HepG2 (cell line): ENCODE results near the gene IRX5. TPM values are rescaled to one million over a fixed set of nuclear protein-coding genes. Genes with fewer than 3 reads are reported as not detected.

Experiments
- ATAC-seq: fragments of 200-7000 bp; cut with Tn5 transposase; 3 replicates; pipeline ENCODE4 v1.9.1; 2020; ENCODE audit warnings: mild to moderate bottlenecking, moderate library complexity
- BruUV-seq: library from RNA; stranded (reverse); fragments of 400-500 nt; replicated peaks from 2 replicates; lab custom pipeline; 2021; lab: Mats Ljungman, UMichigan
- CTCF ChIA-PET: fragments of 300-600 bp; formaldehyde crosslinking; extraction: SDS; loops from one replicate; lab custom pipeline; 2021; ENCODE audit warnings: low total read pairs, inconsistent platforms, low intra/inter-chr PET ratio; lab: Yijun Ruan, JAX
- POLR2A ChIA-PET: fragments of 350-600 bp; sonication (Branson Sonifier 250); formaldehyde crosslinking; loops from one replicate; lab custom pipeline; 2020; ENCODE audit warnings: antibody characterized with exemption, inconsistent platforms; lab: Yijun Ruan, JAX
- DNase-seq: peaks from one replicate; pipeline ENCODE4 v3.0.0-alpha.2; 2015; ENCODE audit warnings: low spot score
- FAIRE-seq: peaks from 3 replicates; lab custom pipeline; 2011; peaks lifted over from hg19 to GRCh38; lab: Jason Lieb, UNC
- H2AFZ ChIP-seq: one replicate; pipeline ENCODE4 v1.6.1; 2011; ENCODE audit warnings: low read length, inconsistent platforms
- H3K27ac ChIP-seq: fragments of 300-600 bp; 3 replicates; pipeline ENCODE4 v1.8.0; 2011; ENCODE audit warnings: mixed run types, mild to moderate bottlenecking, mixed read lengths, low read length, inconsistent platforms; ENCODE audit not compliant: insufficient read depth; ENCODE audit errors: extremely low read length
- H3K27me3 ChIP-seq, 2 experiments: fragments of 200-600 bp in 1 of 2; 2 replicates in 1 of 2; 3 replicates in 1 of 2; pipeline versions ENCODE4 v1.6.0 to v1.8.0; 2011; ENCODE audit warnings: low read length in 2 of 2, mild to moderate bottlenecking in 2 of 2, moderate library complexity in 2 of 2, inconsistent platforms in 1 of 2; ENCODE audit not compliant: insufficient read depth in 2 of 2, control insufficient read depth in 1 of 2
- H3K36me3 ChIP-seq, 2 experiments: fragments of 200-600 bp in 1 of 2; replicated peaks in 1 of 2; 2 replicates in 1 of 2; 3 replicates in 1 of 2; pipeline versions ENCODE4 v1.5.1 to v1.8.0; 2011; ENCODE audit warnings: low read length in 2 of 2, inconsistent platforms in 1 of 2; ENCODE audit not compliant: insufficient read depth in 2 of 2, control insufficient read depth in 1 of 2
- H3K4me1 ChIP-seq: 2 replicates; pipeline ENCODE4 v1.5.1; 2012; ENCODE audit warnings: low read length, inconsistent platforms; ENCODE audit not compliant: insufficient read depth
- H3K4me2 ChIP-seq: 2 replicates; pipeline ENCODE4 v1.6.0; 2011; ENCODE audit warnings: low read depth, low read length, inconsistent platforms
- H3K4me3 ChIP-seq, 3 experiments: fragments of 200-600 bp in 1 of 3; sonication (generic), shearing (Covaris generic) in 1 of 3; replicated peaks in 1 of 3; 2 replicates each; pipeline ENCODE4 v1.5.1; 2011 to 2016; ENCODE audit warnings: low read length in 3 of 3, inconsistent platforms in 2 of 3, low read depth in 2 of 3, mild to moderate bottlenecking in 2 of 3, control low read depth in 1 of 3, mixed read lengths in 1 of 3; ENCODE audit not compliant: insufficient read depth in 1 of 3
- H3K79me2 ChIP-seq: one replicate; pipeline ENCODE4 v1.6.1; 2011; ENCODE audit warnings: low read length, inconsistent platforms; ENCODE audit not compliant: insufficient read depth
- H3K9ac ChIP-seq: 2 replicates; pipeline ENCODE4 v1.6.0; 2011; ENCODE audit warnings: mild to moderate bottlenecking, low read depth, low read length, inconsistent platforms; ENCODE audit not compliant: insufficient read depth
- H3K9me3 ChIP-seq: 2 replicates; pipeline ENCODE4 v1.5.1; 2012; ENCODE audit warnings: mild to moderate bottlenecking, low read length
- H4K20me1 ChIP-seq: 2 replicates; pipeline ENCODE4 v1.6.0; 2011; ENCODE audit warnings: inconsistent platforms, mild to moderate bottlenecking, low read length, moderate library complexity; ENCODE audit not compliant: insufficient read depth
- CHD2 ChIP-seq: IDR thresholded peaks from 2 replicates; pipeline ENCODE4 v1.6.1; 2011; ENCODE audit warnings: low read depth, low read length, improper control_type of control experiment
- KDM6A ChIP-seq: IDR thresholded peaks from 2 replicates; pipeline ENCODE4 v1.6.1; 2016; ENCODE audit warnings: low read depth
- MIER3 ChIP-seq: IDR thresholded peaks from 2 replicates; pipeline ENCODE4 v1.6.1; 2016; ENCODE audit warnings: missing compliant biosample characterization, borderline replicate concordance
- ZFP82 ChIP-seq: sonication (generic); formaldehyde crosslinking; IDR thresholded peaks from 2 replicates; pipeline ENCODE4 v1.5.1; 2020; ENCODE audit warnings: mild to moderate bottlenecking, missing genetic modification reagents, borderline replicate concordance
- ZNF292 ChIP-seq: sonication (generic); formaldehyde crosslinking; IDR thresholded peaks from 2 replicates; pipeline ENCODE4 v1.8.1; 2022; ENCODE audit warnings: mild to moderate bottlenecking, low read depth, missing genetic modification reagents, borderline replicate concordance
- ZNF546 ChIP-seq: sonication (generic); formaldehyde crosslinking; conservative IDR thresholded peaks from 2 replicates; pipeline ENCODE4 v1.8.1; 2023; ENCODE audit warnings: mild to moderate bottlenecking, missing genetic modification reagents
- ZNF83 ChIP-seq: sonication (generic); formaldehyde crosslinking; IDR thresholded peaks from 2 replicates; pipeline ENCODE4 v1.4.0; 2020; ENCODE audit warnings: missing genetic modification reagents, mild to moderate bottlenecking, borderline replicate concordance
- WGBS: methylation state at CpG from one replicate; pipeline ENCODE4 v1.1.6; 2017; ENCODE audit warnings: low lambda C conversion rate; 5-methylcytosine and 5-hydroxymethylcytosine counted together
- in situ Hi-C: cut with HindIII; loops from 2 replicates; pipeline ENCODE4 v1.10.0; 2017; ENCODE audit warnings: low pct_unique_long_range_greater_than_20kb; ENCODE audit not compliant: extremely low pct_ligation_motif_present
- intact Hi-C: fragments of 100-400 bp; cut with micrococcal nuclease; formaldehyde crosslinking; loops from one replicate; pipeline ENCODE4 v1.10.0; 2022; ENCODE audit not compliant: unreplicated experiment
- polyA plus RNA-seq, 8 experiments: library from polyadenylated mRNA; depleted of rRNA in 3 of 8; stranded (reverse) in 7 of 8; unstranded in 1 of 8; fragments of >200 nt; fragmentation: Illumina TruSeq in 4 of 8; extraction: Trizol in 4 of 8; gene quantifications; 2 replicates each; pipeline versions ENCODE4 v1.2.1 to v1.2.3, GENCODE V29; 2011 to 2016; ENCODE audit warnings: low read depth in 4 of 8, missing spikeins in 1 of 8, mixed read lengths in 1 of 8; ENCODE audit not compliant: insufficient read depth in 1 of 8
- total RNA-seq, 5 experiments: library from RNA; depleted of rRNA; stranded (reverse); fragments of >200 nt; fragmentation: Illumina TruSeq; extraction: Trizol; gene quantifications; 2 replicates each; pipeline ENCODE4 v1.2.3, GENCODE V29; 2016; ENCODE audit warnings: low read depth in 1 of 5
- TF ChIP-seq, protein P1 (sequence below): sonication (generic); formaldehyde crosslinking; IDR thresholded peaks from 2 replicates; pipeline ENCODE4 v1.4.0; 2020; ENCODE audit warnings: mild to moderate bottlenecking, low read depth, missing genetic modification reagents
- TF ChIP-seq, protein P2 (sequence below), 2 experiments: sonication (generic) in 1 of 2; formaldehyde crosslinking in 1 of 2; IDR thresholded peaks; 2 replicates each; pipeline versions ENCODE4 v1.6.1 to v1.9.0; 2014 to 2022; ENCODE audit warnings: antibody characterized with exemption in 1 of 2, borderline replicate concordance in 1 of 2, inconsistent platforms in 1 of 2, low read depth in 1 of 2, missing genetic modification reagents in 1 of 2
- TF ChIP-seq, protein P3 (sequence below): sonication (generic); formaldehyde crosslinking; IDR thresholded peaks from 2 replicates; pipeline ENCODE4 v1.4.0; 2020; ENCODE audit warnings: missing genetic modification reagents

Gene IRX5
- total and polyA plus RNA-seq, 2 of the 13 experiments (the other 11 are each of a cell fraction or from before 2014, with no cell fraction given): not detected

DNA sequence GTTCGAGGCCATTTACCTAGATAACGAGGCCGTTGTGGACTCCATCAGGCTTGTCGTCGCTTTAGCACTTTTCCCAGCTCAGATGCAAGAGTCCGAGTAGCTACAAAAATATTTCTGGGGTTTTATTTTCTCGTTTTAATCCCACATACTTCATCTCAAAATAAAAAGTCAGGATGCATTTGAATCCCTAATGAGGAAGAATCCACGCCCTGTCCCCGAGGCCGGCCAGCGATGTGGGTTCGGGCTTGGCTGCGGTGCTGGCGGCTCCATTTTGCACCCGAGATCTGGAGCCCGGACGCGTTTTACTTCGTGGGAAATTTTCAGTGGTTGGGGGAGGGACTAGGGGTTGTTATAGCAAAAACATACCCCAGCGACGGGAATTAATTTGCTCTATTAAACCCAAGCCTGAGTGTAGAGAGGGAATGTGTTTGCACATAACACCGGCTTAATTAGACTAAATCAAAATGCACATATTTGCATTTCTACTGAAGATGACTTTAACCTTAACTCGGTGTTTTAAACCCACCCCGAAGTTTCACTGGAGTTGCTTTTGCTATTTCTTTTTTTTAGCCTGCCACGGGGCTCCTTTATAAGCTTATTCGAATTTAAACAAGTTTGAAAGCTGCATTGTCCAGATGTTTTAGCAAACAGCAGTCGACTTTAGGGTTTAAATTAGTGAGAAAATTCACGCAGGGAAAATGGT lies 4.8 kb downstream of the IRX5 start (continued):
- TF ChIP-seq, protein P1, sequence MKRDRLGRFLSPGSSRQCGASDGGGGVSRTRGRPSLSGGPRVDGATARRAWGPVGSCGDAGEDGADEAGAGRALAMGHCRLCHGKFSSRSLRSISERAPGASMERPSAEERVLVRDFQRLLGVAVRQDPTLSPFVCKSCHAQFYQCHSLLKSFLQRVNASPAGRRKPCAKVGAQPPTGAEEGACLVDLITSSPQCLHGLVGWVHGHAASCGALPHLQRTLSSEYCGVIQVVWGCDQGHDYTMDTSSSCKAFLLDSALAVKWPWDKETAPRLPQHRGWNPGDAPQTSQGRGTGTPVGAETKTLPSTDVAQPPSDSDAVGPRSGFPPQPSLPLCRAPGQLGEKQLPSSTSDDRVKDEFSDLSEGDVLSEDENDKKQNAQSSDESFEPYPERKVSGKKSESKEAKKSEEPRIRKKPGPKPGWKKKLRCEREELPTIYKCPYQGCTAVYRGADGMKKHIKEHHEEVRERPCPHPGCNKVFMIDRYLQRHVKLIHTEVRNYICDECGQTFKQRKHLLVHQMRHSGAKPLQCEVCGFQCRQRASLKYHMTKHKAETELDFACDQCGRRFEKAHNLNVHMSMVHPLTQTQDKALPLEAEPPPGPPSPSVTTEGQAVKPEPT (CRISPR knock-in tag): no peak

DNA sequence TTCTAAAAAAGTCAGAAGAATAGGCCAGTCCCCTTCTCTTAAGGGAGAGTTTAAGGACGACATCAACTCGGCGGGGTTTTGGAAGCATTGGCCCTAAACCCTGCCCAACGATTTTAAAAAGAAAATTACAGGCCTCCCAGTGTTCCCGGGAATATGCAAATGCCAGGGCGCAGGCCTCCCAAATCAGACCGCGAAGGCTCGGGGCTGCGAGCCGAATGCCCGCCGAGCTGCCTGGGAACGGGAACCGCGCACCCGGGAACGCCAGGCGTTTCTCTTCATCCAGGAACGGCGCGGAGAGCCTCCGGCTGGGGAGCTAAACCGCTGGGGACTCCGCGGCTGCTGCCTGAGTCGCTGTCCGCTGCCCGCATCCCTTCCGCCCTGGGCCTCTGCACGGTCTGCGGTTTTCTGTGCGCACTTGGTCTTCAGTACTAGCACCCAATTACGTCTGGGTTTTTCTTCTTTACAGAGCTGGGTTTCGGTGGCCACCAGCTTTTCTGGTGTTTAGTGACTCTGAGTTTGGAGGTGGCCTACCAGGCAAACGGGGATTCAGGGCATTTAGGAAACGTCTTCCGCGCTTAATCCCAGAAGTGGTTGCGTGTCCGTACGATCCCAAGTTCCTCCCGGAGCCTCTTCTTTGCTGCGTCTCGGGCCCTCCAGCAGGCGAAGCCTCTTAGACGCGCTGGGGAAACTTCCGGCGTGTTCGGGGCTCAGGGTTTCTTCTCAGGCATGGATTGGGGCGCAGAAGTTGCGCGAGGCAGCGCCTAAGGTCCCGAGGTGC lies 5.7 kb downstream of the IRX5 start:
- H3K9ac ChIP-seq: no peak overlapping the region
- no TSS peak for BruUV-seq
- no peak overlapping the region for H2AFZ ChIP-seq
- no peaks in the 10 kb centered on the region for H3K9me3 ChIP-seq
- no peak overlapping the region for H3K27ac ChIP-seq
- H3K4me2 ChIP-seq: no peak overlapping the region
- H3K27me3 ChIP-seq: peaks cover 13 to 76% of the 10 kb centered on the region in 2 experiments
- no peaks in the 10 kb centered on the region for H3K36me3 ChIP-seq
- CTCF ChIA-PET: no interaction called here
- no peaks in the 10 kb centered on the region for H4K20me1 ChIP-seq
- H3K4me3 ChIP-seq: no peak overlapping the region
- POLR2A ChIA-PET: no interaction called here
- WGBS: 23% methylated on average over 50 of the region's 56 CpGs
- peak; percentile 52 for ATAC-seq
- no peaks in the 10 kb centered on the region for H3K4me1 ChIP-seq
- DNase-seq: no peak
- no peak for FAIRE-seq
- in situ Hi-C loops (no loop called here), intact Hi-C loops (no loop called here)
- no peaks in the 10 kb centered on the region for H3K79me2 ChIP-seq
- no peak for TF ChIP-seq KDM6A
- no peak for TF ChIP-seq ZNF546 (CRISPR knock-in tag)
- TF ChIP-seq, protein P2, sequence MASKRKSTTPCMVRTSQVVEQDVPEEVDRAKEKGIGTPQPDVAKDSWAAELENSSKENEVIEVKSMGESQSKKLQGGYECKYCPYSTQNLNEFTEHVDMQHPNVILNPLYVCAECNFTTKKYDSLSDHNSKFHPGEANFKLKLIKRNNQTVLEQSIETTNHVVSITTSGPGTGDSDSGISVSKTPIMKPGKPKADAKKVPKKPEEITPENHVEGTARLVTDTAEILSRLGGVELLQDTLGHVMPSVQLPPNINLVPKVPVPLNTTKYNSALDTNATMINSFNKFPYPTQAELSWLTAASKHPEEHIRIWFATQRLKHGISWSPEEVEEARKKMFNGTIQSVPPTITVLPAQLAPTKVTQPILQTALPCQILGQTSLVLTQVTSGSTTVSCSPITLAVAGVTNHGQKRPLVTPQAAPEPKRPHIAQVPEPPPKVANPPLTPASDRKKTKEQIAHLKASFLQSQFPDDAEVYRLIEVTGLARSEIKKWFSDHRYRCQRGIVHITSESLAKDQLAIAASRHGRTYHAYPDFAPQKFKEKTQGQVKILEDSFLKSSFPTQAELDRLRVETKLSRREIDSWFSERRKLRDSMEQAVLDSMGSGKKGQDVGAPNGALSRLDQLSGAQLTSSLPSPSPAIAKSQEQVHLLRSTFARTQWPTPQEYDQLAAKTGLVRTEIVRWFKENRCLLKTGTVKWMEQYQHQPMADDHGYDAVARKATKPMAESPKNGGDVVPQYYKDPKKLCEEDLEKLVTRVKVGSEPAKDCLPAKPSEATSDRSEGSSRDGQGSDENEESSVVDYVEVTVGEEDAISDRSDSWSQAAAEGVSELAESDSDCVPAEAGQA (IDR thresholded peaks at IDR 0.05; ENCODE audit: low read depth): no peak
- TF ChIP-seq, protein P2 (CRISPR knock-in tag; IDR thresholded peaks at IDR 0.05; ENCODE audit: borderline replicate concordance): no peak
- no peak for TF ChIP-seq CHD2
- TF ChIP-seq ZNF292: no peak
- TF ChIP-seq ZNF83 (CRISPR knock-in tag): no peak
- TF ChIP-seq ZFP82 (CRISPR knock-in tag): no peak
- TF ChIP-seq MIER3 (CRISPR knock-in tag): no peak
- TF ChIP-seq, protein P3, sequence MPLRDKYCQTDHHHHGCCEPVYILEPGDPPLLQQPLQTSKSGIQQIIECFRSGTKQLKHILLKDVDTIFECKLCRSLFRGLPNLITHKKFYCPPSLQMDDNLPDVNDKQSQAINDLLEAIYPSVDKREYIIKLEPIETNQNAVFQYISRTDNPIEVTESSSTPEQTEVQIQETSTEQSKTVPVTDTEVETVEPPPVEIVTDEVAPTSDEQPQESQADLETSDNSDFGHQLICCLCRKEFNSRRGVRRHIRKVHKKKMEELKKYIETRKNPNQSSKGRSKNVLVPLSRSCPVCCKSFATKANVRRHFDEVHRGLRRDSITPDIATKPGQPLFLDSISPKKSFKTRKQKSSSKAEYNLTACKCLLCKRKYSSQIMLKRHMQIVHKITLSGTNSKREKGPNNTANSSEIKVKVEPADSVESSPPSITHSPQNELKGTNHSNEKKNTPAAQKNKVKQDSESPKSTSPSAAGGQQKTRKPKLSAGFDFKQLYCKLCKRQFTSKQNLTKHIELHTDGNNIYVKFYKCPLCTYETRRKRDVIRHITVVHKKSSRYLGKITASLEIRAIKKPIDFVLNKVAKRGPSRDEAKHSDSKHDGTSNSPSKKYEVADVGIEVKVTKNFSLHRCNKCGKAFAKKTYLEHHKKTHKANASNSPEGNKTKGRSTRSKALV: peak; percentile 28; the same call in 1 of the 2 replicates
